Skeletal muscle satellite cell (primary cell): ENCODE data around the gene ARL4D.
"Not testable (repeated sequence)": the region's sequence is repeated elsewhere in the genome, so short reads cannot be mapped to it uniquely, and the experiment has no call there.

Experiments
- H3K27me3 ChIP-seq: 2 replicates; pipeline ENCODE4 v1.7.0; 2013; ENCODE audit warnings: low read length; ENCODE audit not compliant: control insufficient read depth, insufficient read depth
- H3K36me3 ChIP-seq: 2 replicates; pipeline ENCODE4 v1.7.0; 2013; ENCODE audit warnings: mild to moderate bottlenecking, control low read depth, low read length; ENCODE audit not compliant: insufficient read depth
- H3K4me1 ChIP-seq: 2 replicates; pipeline ENCODE4 v1.7.0; 2013; ENCODE audit warnings: low read length; ENCODE audit not compliant: control insufficient read depth, insufficient read depth
- H3K4me2 ChIP-seq: 2 replicates; pipeline ENCODE4 v1.7.0; 2013; ENCODE audit warnings: mild to moderate bottlenecking, low read length
- H3K4me3 ChIP-seq: 2 replicates; pipeline ENCODE4 v1.7.0; 2013; ENCODE audit warnings: low read length
- H3K9ac ChIP-seq: 2 replicates; pipeline ENCODE4 v1.7.0; 2013; ENCODE audit warnings: mild to moderate bottlenecking, low read depth, low read length, moderate library complexity
- H3K9me3 ChIP-seq: replicated peaks from 2 replicates; pipeline ENCODE4 v1.7.0; 2013; ENCODE audit warnings: mild to moderate bottlenecking, control low read depth, low read length

Gene ARL4D

GRCh38 chr17:43384476-43384862, 14.3 kb upstream of the ARL4D start:
- Histone ChIP-seq H3K36me3 (no peaks in the 10 kb centered on the region), H3K4me1 (peaks cover 5% of the 10 kb centered on the region), H3K9me3 (peaks cover 10% of the 10 kb centered on the region), H3K9ac (no peak overlapping the region), H3K27me3 (no peaks in the 10 kb centered on the region), H3K4me3 (no peak overlapping the region), H3K4me2 (no peak overlapping the region)

- Histone ChIP-seq H3K27me3 (no peaks in the 10 kb centered on the region), H3K36me3 (no peaks in the 10 kb centered on the region), H3K4me1 (peaks cover 7% of the 10 kb centered on the region), H3K9me3 (peaks cover 3% of the 10 kb centered on the region), H3K4me3 (no peak overlapping the region), H3K4me2 (no peak overlapping the region), H3K9ac (no peak overlapping the region)
Measured at GRCh38 chr17:43385046-43385831, 13.6 kb upstream of the ARL4D start.

GRCh38 chr17:43388359-43389045, 10.3 kb upstream of the ARL4D start:
- H3K36me3 ChIP-seq, result no peaks in the 10 kb centered on the region
- H3K27me3 ChIP-seq, result no peaks in the 10 kb centered on the region
- H3K9me3 ChIP-seq, result no peaks in the 10 kb centered on the region
- H3K4me2 ChIP-seq, result peak overlapping the region; percentile 97
- peak overlapping the region; percentile 72 for H3K4me3 ChIP-seq
- peaks cover 7% of the 10 kb centered on the region for H3K4me1 ChIP-seq
- H3K9ac ChIP-seq, result peak overlapping the region; percentile 97

GRCh38 chr17:43389046-43389947, 9.5 kb upstream of the ARL4D start:
- H3K4me3 ChIP-seq, result peak overlapping the region; percentile 72
- H3K4me1 ChIP-seq, result peaks cover 10% of the 10 kb centered on the region
- no peaks in the 10 kb centered on the region for H3K9me3 ChIP-seq
- peak overlapping the region; percentile 97 for H3K4me2 ChIP-seq
- H3K9ac ChIP-seq, result peak overlapping the region; percentile 97
- no peaks in the 10 kb centered on the region for H3K36me3 ChIP-seq
- H3K27me3 ChIP-seq, result no peaks in the 10 kb centered on the region

GRCh38 chr17:43392397-43392796, 6.4 kb upstream of the ARL4D start:
- Histone ChIP-seq H3K4me1 (peaks cover 12% of the 10 kb centered on the region), H3K9ac (no peak overlapping the region), H3K4me3 (no peak overlapping the region), H3K9me3 (no peaks in the 10 kb centered on the region), H3K36me3 (no peaks in the 10 kb centered on the region), H3K4me2 (no peak overlapping the region), H3K27me3 (no peaks in the 10 kb centered on the region)

- peaks cover 12% of the 10 kb centered on the region for H3K4me1 ChIP-seq
- H3K36me3 ChIP-seq, result no peaks in the 10 kb centered on the region
- no peaks in the 10 kb centered on the region for H3K27me3 ChIP-seq
- H3K9ac ChIP-seq, result peak overlapping the region; percentile 74
- H3K4me3 ChIP-seq, result peak overlapping the region; percentile 41
- peak overlapping the region; percentile 72 for H3K4me2 ChIP-seq
- H3K9me3 ChIP-seq, result no peaks in the 10 kb centered on the region
Measured at GRCh38 chr17:43393944-43394482, 4.8 kb upstream of the ARL4D start.

- not testable (repeated sequence) for H3K36me3 ChIP-seq, H3K4me2 ChIP-seq, H3K4me3 ChIP-seq, H3K9me3 ChIP-seq, H3K27me3 ChIP-seq
- peak overlapping the region; percentile 74 for H3K9ac ChIP-seq
- H3K4me1 ChIP-seq, result peaks cover 11% of the 10 kb centered on the region
Measured at GRCh38 chr17:43394696-43395095, 4.1 kb upstream of the ARL4D start.

- peaks cover 16% of the 10 kb centered on the region for H3K4me1 ChIP-seq
- no peak overlapping the region for H3K4me3 ChIP-seq
- H3K9me3 ChIP-seq, result no peaks in the 10 kb centered on the region
Measured at GRCh38 chr17:43395165-43395564, 3.6 kb upstream of the ARL4D start.

GRCh38 chr17:43396491-43397060, 2.2 kb upstream of the ARL4D start:
- Histone ChIP-seq H3K9me3 (no peaks in the 10 kb centered on the region), H3K4me1 (peaks cover 30% of the 10 kb centered on the region)

More at GRCh38 chr17:43395165-43395564, 3.6 kb upstream of the ARL4D start:
- H3K4me2 ChIP-seq, result no peak overlapping the region
- peaks cover 3% of the 10 kb centered on the region for H3K36me3 ChIP-seq
- H3K27me3 ChIP-seq, result no peaks in the 10 kb centered on the region
- no peak overlapping the region for H3K9ac ChIP-seq

GRCh38 chr17:43399839-43400328, 1.1 kb downstream of the ARL4D start:
- Histone ChIP-seq H3K27me3 (no peaks in the 10 kb centered on the region), H3K4me2 (peak overlapping the region; percentile 94), H3K4me3 (peak overlapping the region; percentile 96), H3K36me3 (peaks cover 24% of the 10 kb centered on the region), H3K9ac (peak overlapping the region; percentile 95), H3K9me3 (no peaks in the 10 kb centered on the region), H3K4me1 (peaks cover 31% of the 10 kb centered on the region)

More at GRCh38 chr17:43396491-43397060, 2.2 kb upstream of the ARL4D start:
- Histone ChIP-seq H3K4me2 (no peak overlapping the region), H3K4me3 (no peak overlapping the region), H3K9ac (no peak overlapping the region), H3K27me3 (no peaks in the 10 kb centered on the region), H3K36me3 (peaks cover 10% of the 10 kb centered on the region)
